ENCODE data around the gene PMEPA1.

Gene PMEPA1

GRCh38 chr20:57683287-57683686 is 26.5 kb downstream of the PMEPA1 start:
- no peak overlapping the region for H3K27ac ChIP-seq (ENCODE audit: extremely low read depth, low read depth, low read length)
- peaks cover 9% of the 10 kb centered on the region for H3K4me1 ChIP-seq (ENCODE audit: control insufficient read depth, insufficient read depth, low read length)
- H3K36me3 ChIP-seq (ENCODE audit: control insufficient read depth in 2 of 2, insufficient read depth in 1 of 2, low read length in 2 of 2): no peaks in the 10 kb centered on the region
- CTCF ChIA-PET: interaction anchor here (0.7 kb wide), 1 partner anchor 222 kb away, joined by 3 read pairs; no protein-coding TSS in a partner anchor
- TF ChIP-seq KLF7 (tag by site-specific recombination; IDR thresholded peaks at IDR 0.05; ENCODE audit: borderline replicate concordance) (no peak), ZNF645 (tag by site-specific recombination; IDR thresholded peaks at IDR 0.05) (no peak), ZNF548 (tag by site-specific recombination; IDR thresholded peaks at IDR 0.05) (no peak), ZNF670 (tag by site-specific recombination; IDR thresholded peaks at IDR 0.05; ENCODE audit: low read depth) (no peak), ZNF221 (tag by site-specific recombination; IDR thresholded peaks at IDR 0.05; ENCODE audit: borderline replicate concordance) (no peak), ZSCAN16 (tag by site-specific recombination; IDR thresholded peaks at IDR 0.05) (no peak), ZBTB11 (tag by site-specific recombination; conservative IDR thresholded peaks at IDR 0.05; ENCODE audit: low read depth) (no peak), ZNF16 (tag by site-specific recombination; IDR thresholded peaks at IDR 0.05; ENCODE audit: low read depth) (no peak), ZNF654 (tag by site-specific recombination; IDR thresholded peaks at IDR 0.05; ENCODE audit: low read depth) (no peak), ZNF777 (tag by site-specific recombination; IDR thresholded peaks at IDR 0.05; ENCODE audit: borderline replicate concordance) (no peak), ZNF558 (tag by site-specific recombination; IDR thresholded peaks at IDR 0.05) (no peak), ZFHX2 (tag by site-specific recombination; conservative IDR thresholded peaks at IDR 0.05) (no peak), ZNF394 (tag by site-specific recombination; IDR thresholded peaks at IDR 0.05; ENCODE audit: borderline replicate concordance) (no peak), ZNF677 (tag by site-specific recombination; IDR thresholded peaks at IDR 0.05) (no peak), RBAK (tag by site-specific recombination; IDR thresholded peaks at IDR 0.05) (no peak), ZNF19 (tag by site-specific recombination; IDR thresholded peaks at IDR 0.05; ENCODE audit: low read depth) (no peak)
- POLR2A ChIA-PET: interaction anchor here (1.3 kb wide), 1 partner anchor 10 kb away, joined by 3 read pairs; no protein-coding TSS in a partner anchor
- H3K9me3 ChIP-seq (ENCODE audit: control insufficient read depth, insufficient read depth, low read depth, low read length): no peaks in the 10 kb centered on the region
- H3K4me3 ChIP-seq (ENCODE audit: low read depth, low read length): no peak overlapping the region

GRCh38 chr20:57682184-57683101 is 27.4 kb downstream of the PMEPA1 start:
- ChIA-PET CTCF (no interaction called here), POLR2A (interaction anchor here (1.3 to 1.4 kb wide), 2 partner anchors 11 to 27 kb away, joined by 3 to 4 read pairs; partner anchors contain the start of gene PMEPA1)
- Histone ChIP-seq H3K9me3 (ENCODE audit: control insufficient read depth, insufficient read depth, low read depth, low read length) (no peaks in the 10 kb centered on the region), H3K4me3 (ENCODE audit: low read depth, low read length) (no peak overlapping the region), H3K36me3 (ENCODE audit: control insufficient read depth in 2 of 2, insufficient read depth in 1 of 2, low read length in 2 of 2) (no peaks in the 10 kb centered on the region), H3K27ac (ENCODE audit: extremely low read depth, low read depth, low read length) (no peak overlapping the region), H3K4me1 (ENCODE audit: control insufficient read depth, insufficient read depth, low read length) (peaks cover 9% of the 10 kb centered on the region)
- TF ChIP-seq AEBP2 (tag by site-specific recombination; IDR thresholded peaks at IDR 0.05; ENCODE audit: borderline replicate concordance) (no peak), KLF8 (tag by site-specific recombination; IDR thresholded peaks at IDR 0.05) (no peak), OSR2 (tag by site-specific recombination; IDR thresholded peaks at IDR 0.05) (no peak), GLI4 (tag by site-specific recombination; IDR thresholded peaks at IDR 0.05) (no peak), ZNF776 (tag by site-specific recombination; IDR thresholded peaks at IDR 0.05; ENCODE audit: borderline replicate concordance) (no peak), ZSCAN18 (tag by site-specific recombination; IDR thresholded peaks at IDR 0.05) (no peak), ZNF274 (IDR thresholded peaks at IDR 0.05; ENCODE audit: low read length) (no peak), ZNF274 (tag by site-specific recombination; IDR thresholded peaks at IDR 0.05; ENCODE audit: borderline replicate concordance) (no peak), ZNF280C (tag by site-specific recombination; IDR thresholded peaks at IDR 0.05) (no peak)
